Erythroblast (primary cell): ENCODE results near the gene CHMP5.

ENCODE experiments used
- GATA1 ChIP-seq: IDR thresholded peaks from 2 replicates; pipeline ENCODE4 v1.6.1; 2011; ENCODE audit warnings: low read depth, mild to moderate bottlenecking, control low read depth, low read length, moderate library complexity
- POLR2A ChIP-seq: IDR thresholded peaks from 2 replicates; pipeline ENCODE4 v1.6.1; 2011; ENCODE audit warnings: mild to moderate bottlenecking, low read length

DNA sequence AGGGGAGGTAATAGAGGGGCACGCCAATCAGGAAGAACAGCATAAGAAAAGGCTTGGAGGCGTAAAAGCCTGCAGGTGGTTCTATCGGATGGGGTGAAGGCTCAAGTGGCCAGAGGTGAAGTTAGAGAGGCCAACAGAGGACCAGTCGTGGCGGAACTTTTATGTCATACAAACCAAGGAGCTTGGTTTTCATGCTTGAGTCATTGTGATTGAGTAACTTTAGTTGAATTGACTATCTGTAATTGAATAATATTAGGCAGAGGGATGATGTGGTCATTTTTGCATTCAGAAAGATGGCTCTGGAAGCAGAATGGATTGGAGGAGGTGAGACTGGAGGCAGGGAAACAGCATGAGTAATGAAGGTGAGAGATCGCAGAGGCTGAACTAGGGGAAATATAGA, 32.0 kb upstream of the CHMP5 start:
- TF ChIP-seq POLR2A (no peak), GATA1 (no peak)
